K562 (cell line): ENCODE measurements around the gene EVI5. TPM values are rescaled to one million over a fixed set of nuclear protein-coding genes. Genes with fewer than 3 reads are reported as not detected.

ENCODE experiments used
- ATAC-seq: fragments of 200-7000 bp; cut with Tn5 transposase; 3 replicates; pipeline ENCODE4 v1.9.1; 2020; ENCODE audit warnings: moderate library complexity
- BruUV-seq: library from RNA; stranded (reverse); fragments of 400-500 nt; replicated peaks from 2 replicates; lab custom pipeline; 2021; lab: Mats Ljungman, UMichigan
- CTCF ChIA-PET: fragments of 300-600 bp; formaldehyde crosslinking; extraction: SDS; loops from one replicate; lab custom pipeline; 2021; ENCODE audit warnings: low intra/inter-chr PET ratio; lab: Yijun Ruan, JAX
- POLR2A ChIA-PET: fragments of 300-600, 350-650 bp; sonication (Branson Sonifier 250); formaldehyde crosslinking; extraction: SDS; loops from one replicate; lab custom pipeline; 2021; ENCODE audit warnings: antibody characterized with exemption, inconsistent platforms; lab: Yijun Ruan, JAX
- DNase-seq, 4 experiments: peaks; one replicate each; pipeline versions ENCODE4 v3.0.0 to v3.0.0-alpha.2; 2011 to 2018; ENCODE audit warnings: low spot score in 3 of 4, mixed read lengths in 3 of 4; ENCODE audit errors: extremely low read depth in 1 of 4
- FAIRE-seq: peaks from 2 replicates; lab custom pipeline; 2011; peaks lifted over from hg19 to GRCh38; lab: Jason Lieb, UNC
- H2AFZ ChIP-seq: 2 replicates; pipeline ENCODE4 v1.6.0; 2011; ENCODE audit warnings: low read depth, low read length, control low read depth, inconsistent platforms
- H3K27ac ChIP-seq: fragments of 200-600 bp; 3 replicates; pipeline ENCODE4 v1.8.0; 2011; ENCODE audit warnings: low read depth, mild to moderate bottlenecking, control low read depth, inconsistent platforms, low read length, moderate library complexity, mixed read lengths; ENCODE audit errors: extremely low read depth
- H3K27me3 ChIP-seq, 2 experiments: fragments of 300-600 bp in 1 of 2; 2 replicates in 1 of 2; 3 replicates in 1 of 2; pipeline versions ENCODE4 v1.6.0 to v1.8.0; 2011; ENCODE audit warnings: inconsistent platforms in 2 of 2, low read length in 2 of 2, mild to moderate bottlenecking in 1 of 2, mixed read lengths in 1 of 2, moderate library complexity in 1 of 2; ENCODE audit not compliant: control insufficient read depth in 2 of 2, insufficient read depth in 2 of 2
- H3K36me3 ChIP-seq: fragments of 300-600 bp; 3 replicates; pipeline ENCODE4 v1.8.0; 2011; ENCODE audit warnings: mild to moderate bottlenecking, low read length, inconsistent platforms; ENCODE audit not compliant: control insufficient read depth, insufficient read depth
- H3K4me1 ChIP-seq, 2 experiments: fragments of 200-600 bp in 1 of 2; replicated peaks in 1 of 2; 2 replicates in 1 of 2; 3 replicates in 1 of 2; pipeline versions ENCODE4 v1.5.1 to v1.8.0; 2011; ENCODE audit warnings: inconsistent platforms in 2 of 2, low read length in 2 of 2, mild to moderate bottlenecking in 1 of 2, mixed read lengths in 1 of 2, moderate library complexity in 1 of 2; ENCODE audit not compliant: control insufficient read depth in 2 of 2, insufficient read depth in 2 of 2
- H3K4me2 ChIP-seq: 2 replicates; pipeline ENCODE4 v1.6.1; 2011; ENCODE audit warnings: low read length, control low read depth, inconsistent platforms, mixed read lengths; ENCODE audit not compliant: insufficient read depth
- H3K4me3 ChIP-seq: fragments of 200-600 bp; sonication (generic), shearing (Covaris generic); 2 replicates; pipeline ENCODE4 v1.5.1; 2016; ENCODE audit warnings: control low read depth, inconsistent platforms
- H3K79me2 ChIP-seq: fragments of 200-600 bp; 3 replicates; pipeline ENCODE4 v1.8.0; 2011; ENCODE audit warnings: low read length, inconsistent platforms; ENCODE audit not compliant: control insufficient read depth, insufficient read depth
- H3K9ac ChIP-seq, 2 experiments: 2 replicates each; pipeline versions ENCODE4 v1.6.0 to v1.6.1; 2011; ENCODE audit warnings: low read depth in 2 of 2, low read length in 2 of 2, control low read depth in 1 of 2, inconsistent platforms in 1 of 2, mild to moderate bottlenecking in 1 of 2, mixed read lengths in 1 of 2; ENCODE audit not compliant: insufficient read depth in 1 of 2
- H3K9me1 ChIP-seq: one replicate; pipeline ENCODE4 v1.6.0; 2011; ENCODE audit warnings: inconsistent platforms, mild to moderate bottlenecking, low read length, moderate library complexity; ENCODE audit not compliant: control insufficient read depth, insufficient read depth
- H3K9me3 ChIP-seq: replicated peaks from 2 replicates; pipeline ENCODE4 v1.5.1; 2011; ENCODE audit warnings: low read depth, low read length, inconsistent platforms; ENCODE audit not compliant: control insufficient read depth, insufficient read depth
- H4K20me1 ChIP-seq: replicated peaks from 2 replicates; pipeline ENCODE4 v1.6.1; 2011; ENCODE audit warnings: low read length, inconsistent platforms, mixed read lengths; ENCODE audit not compliant: control insufficient read depth, insufficient read depth
- ADNP ChIP-seq: fragments of 200-800 bp; sonication (Bioruptor generic); IDR thresholded peaks from 2 replicates; pipeline ENCODE4 v1.6.1; 2016; ENCODE audit warnings: missing genetic modification characterization, missing compliant biosample characterization
- ARID1B ChIP-seq: fragments of 450-650 bp; IDR thresholded peaks from 2 replicates; pipeline ENCODE4 v1.6.1; 2016; ENCODE audit warnings: antibody characterized with exemption, mild to moderate bottlenecking, inconsistent platforms
- HEY1 ChIP-seq: fragments of 250-450 bp; sonication (Bioruptor Pico); IDR thresholded peaks from 2 replicates; pipeline ENCODE4 v1.5.0; 2020; ENCODE audit warnings: mild to moderate bottlenecking, moderate library complexity, borderline replicate concordance
- SAFB ChIP-seq: fragments of 200-400 bp; formaldehyde crosslinking; IDR thresholded peaks from 2 replicates; pipeline ENCODE4 v1.6.1; 2017; ENCODE audit warnings: low read depth, low read length, borderline replicate concordance
- ZNF75A ChIP-seq: fragments of 450-650 bp; formaldehyde crosslinking; IDR thresholded peaks from 2 replicates; pipeline ENCODE4 v1.4.0; 2020; ENCODE audit warnings: mild to moderate bottlenecking
- WGBS: fragments of 100-300 bp; shearing (Covaris generic); methylation state at CpG from one replicate; pipeline ENCODE4 v1.1.6; 2016; ENCODE audit warnings: low coverage, mixed read lengths; ENCODE audit not compliant: insufficient coverage; ENCODE audit errors: missing lambda C conversion rate; 5-methylcytosine and 5-hydroxymethylcytosine counted together
- in situ Hi-C: fragments of 300-500 bp; cut with MboI; formaldehyde crosslinking; loops from 4 replicates; pipeline ENCODE4 v1.15.0; 2018; ENCODE audit warnings: inconsistent platforms, mixed read lengths
- intact Hi-C: fragments of 100-400 bp; cut with micrococcal nuclease; formaldehyde crosslinking; loops from 2 replicates; pipeline ENCODE4 v1.14.2; 2022
- polyA plus RNA-seq, 8 experiments: library from polyadenylated mRNA; depleted of rRNA in 4 of 8; stranded (reverse) in 5 of 8; unstranded in 3 of 8; fragments of >200 nt; fragmentation: Nextera tagmentation in 2 of 8; fragmentation: Illumina TruSeq in 1 of 8; extraction: Ambion mirVana in 2 of 8; extraction: Trizol in 1 of 8; gene quantifications; 2 replicates each; pipeline versions ENCODE4 v1.2.1 to v1.2.3, GENCODE V29; 2011 to 2014; ENCODE audit warnings: inconsistent platforms in 1 of 8, missing spikeins in 1 of 8
- total RNA-seq, 7 experiments: library from RNA; depleted of rRNA in 6 of 7; stranded (reverse); fragments of >200 nt in 6 of 7; fragmentation: Illumina TruSeq in 2 of 7; extraction: Trizol in 2 of 7; gene quantifications; 2 replicates each; pipeline versions ENCODE4 v1.2.1 to v1.2.3, GENCODE V29; 2011 to 2021; ENCODE audit warnings: low replicate concordance in 1 of 7
- TF ChIP-seq, protein P1 (sequence below): fragments of 200-800 bp; sonication (Bioruptor generic); IDR thresholded peaks from 2 replicates; pipeline ENCODE4 v1.6.1; 2017; ENCODE audit warnings: missing genetic modification characterization, missing compliant biosample characterization
- TF ChIP-seq, protein P2 (sequence below): sonication (generic); formaldehyde crosslinking; IDR thresholded peaks from 2 replicates; pipeline ENCODE4 v1.8.1; 2022; ENCODE audit warnings: missing genetic modification reagents
- TF ChIP-seq, protein P3 (sequence below): sonication (generic); formaldehyde crosslinking; IDR thresholded peaks from 2 replicates; pipeline ENCODE4 v1.8.0; 2022; ENCODE audit warnings: mild to moderate bottlenecking, missing genetic modification reagents, borderline replicate concordance

The EVI5 gene
- total and polyA plus RNA-seq, 9 of the 15 experiments (the other 6 are each of a cell fraction or from before 2014, with no cell fraction given): 1.7 to 50.1 (median 13.7) TPM

DNA sequence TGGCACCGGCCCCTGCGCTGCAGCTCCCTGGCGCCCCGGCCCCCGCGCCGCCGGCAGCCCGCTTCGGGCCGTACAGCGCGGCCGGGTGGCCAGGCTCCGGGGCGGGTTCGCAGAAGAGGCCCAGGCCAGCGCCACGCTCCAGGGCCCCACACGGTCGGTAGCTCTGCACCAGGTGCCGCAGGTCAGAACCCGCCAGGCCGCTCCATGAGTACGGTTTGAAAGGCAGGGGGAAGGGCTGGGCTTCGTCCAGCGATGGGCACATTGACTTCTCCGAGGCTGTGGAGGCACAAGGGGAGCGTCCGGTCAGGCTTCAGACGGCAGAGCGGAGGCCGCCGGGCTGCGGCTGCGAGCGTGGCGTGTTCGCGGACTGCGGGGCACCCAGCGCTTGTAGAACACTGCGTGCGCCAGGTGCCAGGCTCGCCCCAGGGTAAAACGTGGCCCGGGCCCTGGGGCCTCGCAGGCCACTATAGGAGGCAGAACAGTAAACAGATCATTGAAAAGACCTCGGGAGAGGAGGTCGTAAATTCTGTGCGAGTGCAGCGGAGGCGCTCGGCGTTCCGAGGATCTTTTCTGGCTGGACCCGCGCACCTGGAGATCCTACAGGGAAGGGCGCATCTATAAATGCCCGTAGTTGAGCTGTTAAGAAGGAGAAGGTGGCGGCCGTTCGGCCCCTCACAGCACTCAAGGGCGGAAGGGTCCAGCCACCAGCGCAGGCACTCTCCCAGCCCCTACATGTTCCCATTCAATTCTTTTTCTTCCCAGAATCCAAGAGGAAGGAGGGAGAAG is 303.9 kb downstream of the EVI5 start:
- intact Hi-C loops (no loop called here), in situ Hi-C loops (no loop called here)
- no peaks in the 10 kb centered on the region for H3K9me1 ChIP-seq
- ATAC-seq (no peak), FAIRE-seq (no peak), DNase-seq (no peak)
- POLR2A ChIA-PET: no interaction called here
- H3K79me2 ChIP-seq: no peaks in the 10 kb centered on the region
- peaks cover 0 to 21% of the 10 kb centered on the region in 2 experiments; a peak in 2 of 5 replicates for H3K4me1 ChIP-seq
- TF ChIP-seq ARID1B: no peak
- peaks cover 5% of the 10 kb centered on the region; the same call in 1 of the 2 replicates for H3K9me3 ChIP-seq
- H4K20me1 ChIP-seq: no peaks in the 10 kb centered on the region
- H3K27ac ChIP-seq: no peak overlapping the region
- no peaks in the 10 kb centered on the region for H3K36me3 ChIP-seq
- H3K4me2 ChIP-seq: no peak overlapping the region
- no peak overlapping the region for H2AFZ ChIP-seq
- no peak overlapping the region for H3K9ac ChIP-seq
- no peak overlapping the region for H3K4me3 ChIP-seq
- BruUV-seq: no TSS peak
- WGBS: 65% methylated on average over 28 of the region's 65 CpGs
- CTCF ChIA-PET: no interaction called here
- peaks cover 4 to 22% of the 10 kb centered on the region in 2 experiments; a peak in 3 of 5 replicates for H3K27me3 ChIP-seq

DNA sequence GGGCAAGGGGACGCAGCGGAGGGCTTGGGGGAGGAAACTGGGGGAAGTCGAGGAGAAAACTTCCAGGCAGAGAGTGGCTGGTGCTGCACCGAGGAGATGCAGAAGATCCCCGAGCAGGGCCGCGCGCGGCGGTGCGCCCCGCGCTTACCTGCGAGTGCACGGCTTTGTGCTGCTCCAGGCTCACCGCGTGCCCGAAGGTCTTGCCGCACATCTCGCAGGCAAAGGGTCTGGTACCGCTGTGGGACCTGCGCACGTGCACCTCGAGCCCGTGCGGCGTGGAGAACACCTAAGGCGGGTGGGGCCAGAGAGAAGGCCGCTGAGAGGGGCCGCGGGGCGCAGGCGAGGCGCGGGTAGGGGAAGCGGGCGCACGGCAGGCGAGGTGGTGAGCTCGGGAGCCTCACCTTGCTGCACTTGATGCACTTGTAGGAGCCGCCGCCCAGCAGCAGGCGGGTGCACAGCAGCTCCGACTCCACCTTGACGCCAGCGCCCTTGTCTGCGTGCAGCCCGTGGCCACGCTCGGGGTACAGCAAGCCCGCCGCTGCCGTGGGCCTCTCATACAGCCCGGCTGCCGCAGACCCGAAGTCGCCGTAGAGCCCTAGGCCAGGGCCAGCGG is 304.6 kb downstream of the EVI5 start:
- ATAC-seq (no peak), DNase-seq (no peak), FAIRE-seq (no peak)
- Histone ChIP-seq H3K27ac (no peak overlapping the region), H3K4me1 (peaks cover 0 to 14% of the 10 kb centered on the region in 2 experiments; a peak in 2 of 5 replicates), H3K4me2 (no peak overlapping the region), H3K27me3 (peaks cover 2 to 19% of the 10 kb centered on the region in 2 experiments; a peak in 3 of 5 replicates), H4K20me1 (no peaks in the 10 kb centered on the region), H3K9ac (no peak overlapping the region), H3K9me3 (peaks cover 5% of the 10 kb centered on the region; the same call in 1 of the 2 replicates), H3K79me2 (no peaks in the 10 kb centered on the region), H3K9me1 (no peaks in the 10 kb centered on the region), H3K36me3 (no peaks in the 10 kb centered on the region), H2AFZ (no peak overlapping the region), H3K4me3 (no peak overlapping the region)
- intact Hi-C loops: no loop called here
- ChIA-PET CTCF (no interaction called here), POLR2A (no interaction called here)
- in situ Hi-C loops: no loop called here
- no TSS peak for BruUV-seq
- WGBS: 82% methylated on average over 37 of the region's 59 CpGs
- TF ChIP-seq HEY1 (no peak), ADNP (no peak), SAFB (no peak), ZNF75A (CRISPR knock-in tag) (no peak)
- TF ChIP-seq, protein P1, sequence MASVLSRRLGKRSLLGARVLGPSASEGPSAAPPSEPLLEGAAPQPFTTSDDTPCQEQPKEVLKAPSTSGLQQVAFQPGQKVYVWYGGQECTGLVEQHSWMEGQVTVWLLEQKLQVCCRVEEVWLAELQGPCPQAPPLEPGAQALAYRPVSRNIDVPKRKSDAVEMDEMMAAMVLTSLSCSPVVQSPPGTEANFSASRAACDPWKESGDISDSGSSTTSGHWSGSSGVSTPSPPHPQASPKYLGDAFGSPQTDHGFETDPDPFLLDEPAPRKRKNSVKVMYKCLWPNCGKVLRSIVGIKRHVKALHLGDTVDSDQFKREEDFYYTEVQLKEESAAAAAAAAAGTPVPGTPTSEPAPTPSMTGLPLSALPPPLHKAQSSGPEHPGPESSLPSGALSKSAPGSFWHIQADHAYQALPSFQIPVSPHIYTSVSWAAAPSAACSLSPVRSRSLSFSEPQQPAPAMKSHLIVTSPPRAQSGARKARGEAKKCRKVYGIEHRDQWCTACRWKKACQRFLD (CRISPR knock-in tag): no peak
- TF ChIP-seq, protein P2, sequence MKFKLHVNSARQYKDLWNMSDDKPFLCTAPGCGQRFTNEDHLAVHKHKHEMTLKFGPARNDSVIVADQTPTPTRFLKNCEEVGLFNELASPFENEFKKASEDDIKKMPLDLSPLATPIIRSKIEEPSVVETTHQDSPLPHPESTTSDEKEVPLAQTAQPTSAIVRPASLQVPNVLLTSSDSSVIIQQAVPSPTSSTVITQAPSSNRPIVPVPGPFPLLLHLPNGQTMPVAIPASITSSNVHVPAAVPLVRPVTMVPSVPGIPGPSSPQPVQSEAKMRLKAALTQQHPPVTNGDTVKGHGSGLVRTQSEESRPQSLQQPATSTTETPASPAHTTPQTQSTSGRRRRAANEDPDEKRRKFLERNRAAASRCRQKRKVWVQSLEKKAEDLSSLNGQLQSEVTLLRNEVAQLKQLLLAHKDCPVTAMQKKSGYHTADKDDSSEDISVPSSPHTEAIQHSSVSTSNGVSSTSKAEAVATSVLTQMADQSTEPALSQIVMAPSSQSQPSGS (CRISPR knock-in tag): no peak
- TF ChIP-seq, protein P3, sequence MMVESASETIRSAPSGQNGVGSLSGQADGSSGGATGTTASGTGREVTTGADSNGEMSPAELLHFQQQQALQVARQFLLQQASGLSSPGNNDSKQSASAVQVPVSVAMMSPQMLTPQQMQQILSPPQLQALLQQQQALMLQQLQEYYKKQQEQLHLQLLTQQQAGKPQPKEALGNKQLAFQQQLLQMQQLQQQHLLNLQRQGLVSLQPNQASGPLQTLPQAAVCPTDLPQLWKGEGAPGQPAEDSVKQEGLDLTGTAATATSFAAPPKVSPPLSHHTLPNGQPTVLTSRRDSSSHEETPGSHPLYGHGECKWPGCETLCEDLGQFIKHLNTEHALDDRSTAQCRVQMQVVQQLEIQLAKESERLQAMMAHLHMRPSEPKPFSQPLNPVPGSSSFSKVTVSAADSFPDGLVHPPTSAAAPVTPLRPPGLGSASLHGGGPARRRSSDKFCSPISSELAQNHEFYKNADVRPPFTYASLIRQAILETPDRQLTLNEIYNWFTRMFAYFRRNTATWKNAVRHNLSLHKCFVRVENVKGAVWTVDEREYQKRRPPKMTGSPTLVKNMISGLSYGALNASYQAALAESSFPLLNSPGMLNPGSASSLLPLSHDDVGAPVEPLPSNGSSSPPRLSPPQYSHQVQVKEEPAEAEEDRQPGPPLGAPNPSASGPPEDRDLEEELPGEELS (CRISPR knock-in tag): no peak
